ENCODE results near the gene MAST3.

GRCh38 chr19:18060472-18060871 is 37.1 kb upstream of the MAST3 start:
- TF ChIP-seq CTCF (IDR thresholded peaks at IDR 0.05; ENCODE audit: low read depth, low read length) (no peak), EZH2phosphoT487 (IDR thresholded peaks at IDR 0.05; ENCODE audit: low read depth) (no peak)
